Stomach (tissue), 4 donors: ENCODE measurements around the gene ZNF880.

Experiments used
- POLR2A ChIP-seq, 4 donors: fragments of 450-650 bp; IDR thresholded peaks; one replicate each; pipeline ENCODE4 v1.6.1; 2016; ENCODE audit warnings: antibody characterized with exemption in 4 of 4, control low read depth in 2 of 4, mild to moderate bottlenecking in 1 of 4, moderate library complexity in 1 of 4
- TF ChIP-seq, protein P1 (sequence below), 7 experiments: fragments of 450-650 bp in 4 of 7; fragments of 200-600 bp in 3 of 7; sonication (generic) in 3 of 7; IDR thresholded peaks; one replicate each; pipeline ENCODE4 v1.5.1; 2016 to 2019; ENCODE audit warnings: antibody characterized with exemption in 7 of 7, control low read depth in 2 of 7, mild to moderate bottlenecking in 1 of 7

DNA sequence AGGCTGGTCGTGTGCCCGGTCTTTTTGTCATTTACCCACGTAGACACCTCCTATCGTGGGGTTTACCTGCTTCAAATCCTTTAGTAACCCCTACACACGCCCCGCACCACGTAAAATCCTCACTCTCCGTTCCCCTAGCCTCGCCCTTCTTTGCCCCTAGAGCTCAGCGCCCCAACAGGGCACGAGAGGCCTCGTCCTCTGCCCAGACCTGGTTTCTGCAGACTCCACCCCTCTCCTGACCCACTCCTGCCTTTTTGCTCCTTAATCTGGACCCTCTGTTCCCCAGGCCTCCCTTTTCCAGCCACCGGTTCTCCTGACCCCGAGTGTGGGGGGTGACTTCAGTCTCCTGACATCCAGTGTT lies 28.3 kb downstream of the ZNF880 start:
- no peak for TF ChIP-seq POLR2A (IDR thresholded peaks at IDR 0.05)
- TF ChIP-seq, protein P1, sequence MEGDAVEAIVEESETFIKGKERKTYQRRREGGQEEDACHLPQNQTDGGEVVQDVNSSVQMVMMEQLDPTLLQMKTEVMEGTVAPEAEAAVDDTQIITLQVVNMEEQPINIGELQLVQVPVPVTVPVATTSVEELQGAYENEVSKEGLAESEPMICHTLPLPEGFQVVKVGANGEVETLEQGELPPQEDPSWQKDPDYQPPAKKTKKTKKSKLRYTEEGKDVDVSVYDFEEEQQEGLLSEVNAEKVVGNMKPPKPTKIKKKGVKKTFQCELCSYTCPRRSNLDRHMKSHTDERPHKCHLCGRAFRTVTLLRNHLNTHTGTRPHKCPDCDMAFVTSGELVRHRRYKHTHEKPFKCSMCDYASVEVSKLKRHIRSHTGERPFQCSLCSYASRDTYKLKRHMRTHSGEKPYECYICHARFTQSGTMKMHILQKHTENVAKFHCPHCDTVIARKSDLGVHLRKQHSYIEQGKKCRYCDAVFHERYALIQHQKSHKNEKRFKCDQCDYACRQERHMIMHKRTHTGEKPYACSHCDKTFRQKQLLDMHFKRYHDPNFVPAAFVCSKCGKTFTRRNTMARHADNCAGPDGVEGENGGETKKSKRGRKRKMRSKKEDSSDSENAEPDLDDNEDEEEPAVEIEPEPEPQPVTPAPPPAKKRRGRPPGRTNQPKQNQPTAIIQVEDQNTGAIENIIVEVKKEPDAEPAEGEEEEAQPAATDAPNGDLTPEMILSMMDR (IDR thresholded peaks at IDR 0.05): no peak
